HG02759 (cell line): ENCODE results near the gene TOR1A.

Source experiments
- ATAC-seq: cut with Tn5 transposase; IDR thresholded peaks from one replicate; pipeline ENCODE4 v1.9.1; 2021; ENCODE audit warnings: mild to moderate bottlenecking, moderate library complexity; ENCODE audit not compliant: unreplicated experiment

Gene TOR1A

GRCh38 chr9:129823935-129824601 is at the start of gene TOR1A:
Gene TOR1A, minus strand, starts transcription at chr9:129824136. Its CDS starts 51 bp downstream, at chr9:129824085.
- peak; percentile 93 for ATAC-seq

GRCh38 chr9:129871046-129871445 is 47.1 kb upstream of the TOR1A start:
- ATAC-seq = no peak

GRCh38 chr9:129869585-129870501 is 45.9 kb upstream of the TOR1A start:
- no peak for ATAC-seq

- no peak for ATAC-seq
Observed at GRCh38 chr9:129868872-129869486, 45.0 kb upstream of the TOR1A start.

DNA sequence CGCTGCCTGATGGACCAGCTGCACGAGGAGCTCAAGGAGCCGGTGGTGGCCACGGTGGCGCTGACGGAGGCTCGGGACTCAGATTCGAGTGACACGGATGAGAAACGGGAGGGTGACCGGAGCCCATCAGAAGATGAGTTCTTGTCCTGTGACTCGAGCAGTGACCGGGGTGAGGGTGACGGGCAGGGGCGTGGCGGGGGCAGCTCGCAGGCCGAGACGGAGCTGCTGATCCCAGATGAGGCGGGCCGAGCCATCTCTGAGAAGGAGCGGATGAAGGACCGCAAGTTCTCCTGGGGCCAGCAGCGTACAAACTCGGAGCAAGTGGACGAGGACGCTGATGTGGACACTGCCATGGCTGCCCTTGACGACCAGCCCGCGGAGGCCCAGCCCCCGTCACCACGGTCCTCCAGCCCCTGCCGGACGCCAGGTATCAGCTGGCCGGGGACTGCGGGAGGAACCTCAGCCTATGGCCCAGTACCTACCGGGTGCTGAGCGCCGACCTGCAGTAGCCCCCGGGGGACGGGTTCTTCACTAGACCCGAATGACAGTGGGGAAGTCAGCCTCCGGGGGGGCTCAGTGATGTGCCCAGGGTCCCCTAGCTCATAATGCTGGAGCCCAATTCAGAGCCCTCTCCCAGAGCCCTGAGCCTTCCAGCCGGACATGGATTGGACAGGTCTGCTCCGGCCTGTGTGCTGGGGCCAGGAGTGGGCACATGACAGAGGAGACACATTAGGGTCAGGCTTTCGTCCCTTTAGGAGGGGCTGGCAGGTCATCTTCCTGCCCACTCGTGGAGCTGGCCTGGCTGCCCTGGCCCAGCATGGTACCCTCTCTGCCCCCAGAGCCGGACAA is 44.3 kb upstream of the TOR1A start:
- no peak for ATAC-seq

DNA sequence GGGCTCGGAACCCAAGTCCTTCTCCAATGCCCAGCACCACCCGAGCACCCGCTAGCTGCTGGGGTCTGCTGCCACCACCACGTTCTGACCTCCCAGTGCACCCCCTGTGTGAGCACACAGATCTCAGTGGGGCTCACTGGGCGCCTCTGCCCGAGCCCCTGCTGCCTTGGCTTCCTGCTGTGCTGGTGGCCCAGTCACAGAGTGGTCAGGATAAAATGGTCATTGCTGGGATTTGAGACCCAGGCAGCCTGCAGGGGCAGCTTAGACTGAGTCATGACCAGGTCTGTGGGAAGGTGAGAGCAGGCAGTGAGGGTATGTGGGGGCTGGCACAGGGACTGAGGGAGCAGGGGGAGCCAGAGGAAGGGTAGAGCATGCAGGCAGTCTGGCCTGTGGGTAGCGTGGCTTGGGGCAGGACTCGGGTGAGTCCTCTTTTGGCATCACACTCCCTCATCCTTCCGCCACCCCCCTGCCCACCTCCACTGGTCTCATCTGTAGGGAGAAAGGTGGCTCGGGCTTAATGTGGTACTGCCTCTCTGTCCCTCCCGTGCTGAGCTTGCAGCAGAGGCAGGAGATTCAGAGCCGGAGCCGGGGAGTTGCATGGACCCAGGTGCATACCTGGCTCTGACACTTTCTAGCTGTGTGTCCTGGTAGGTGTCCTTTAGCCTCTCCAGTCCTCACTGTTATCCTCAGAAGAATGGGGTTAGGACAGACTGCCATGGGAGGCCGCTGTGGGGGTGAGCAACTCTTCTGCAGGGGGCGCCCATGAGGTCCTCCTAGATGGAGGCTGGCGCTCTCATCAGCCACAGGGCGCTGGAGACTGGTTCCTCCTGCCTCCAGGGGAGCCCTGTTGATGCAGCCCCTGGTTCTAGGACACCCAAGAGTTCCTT is 43.4 kb upstream of the TOR1A start:
- ATAC-seq = no peak

- no peak for ATAC-seq
Observed at GRCh38 chr9:129866394-129867135, 42.6 kb upstream of the TOR1A start.

GRCh38 chr9:129865668-129866320 is 41.9 kb upstream of the TOR1A start:
- no peak for ATAC-seq

GRCh38 chr9:129864991-129865647 is 41.2 kb upstream of the TOR1A start:
- no peak for ATAC-seq

DNA sequence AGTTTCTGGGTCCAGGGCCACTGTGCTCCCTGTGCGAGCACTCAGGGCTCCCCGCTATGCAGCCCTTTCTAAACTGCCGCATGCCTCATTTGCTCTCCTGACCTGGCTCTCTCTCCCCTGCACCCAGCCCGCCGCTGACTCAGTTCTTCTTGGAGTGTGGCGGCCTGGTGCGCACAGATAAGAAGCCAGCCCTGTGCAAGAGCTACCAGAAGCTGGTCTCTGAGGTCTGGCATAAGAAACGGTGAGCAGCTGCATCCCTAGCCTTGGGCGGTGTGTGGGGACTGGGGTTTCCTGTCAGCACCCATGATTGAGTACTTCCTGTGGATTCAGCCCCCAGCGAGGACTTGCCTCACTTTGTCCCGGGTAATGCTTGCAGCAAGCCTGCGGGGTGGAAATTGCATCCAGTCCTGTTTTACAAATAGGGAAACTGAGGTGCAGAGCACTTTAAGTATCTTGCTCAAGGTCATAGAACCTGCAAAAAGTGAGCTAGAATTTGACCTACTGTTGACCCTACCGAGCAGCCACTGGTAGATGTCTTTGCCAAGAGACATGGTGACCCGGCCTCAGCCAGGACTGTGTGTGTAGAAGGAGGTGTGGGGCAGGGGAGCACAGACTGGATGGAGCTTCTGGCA is 39.2 kb upstream of the TOR1A start:
- no peak for ATAC-seq

- ATAC-seq = no peak
Observed at GRCh38 chr9:129861447-129861827, 37.5 kb upstream of the TOR1A start.

DNA sequence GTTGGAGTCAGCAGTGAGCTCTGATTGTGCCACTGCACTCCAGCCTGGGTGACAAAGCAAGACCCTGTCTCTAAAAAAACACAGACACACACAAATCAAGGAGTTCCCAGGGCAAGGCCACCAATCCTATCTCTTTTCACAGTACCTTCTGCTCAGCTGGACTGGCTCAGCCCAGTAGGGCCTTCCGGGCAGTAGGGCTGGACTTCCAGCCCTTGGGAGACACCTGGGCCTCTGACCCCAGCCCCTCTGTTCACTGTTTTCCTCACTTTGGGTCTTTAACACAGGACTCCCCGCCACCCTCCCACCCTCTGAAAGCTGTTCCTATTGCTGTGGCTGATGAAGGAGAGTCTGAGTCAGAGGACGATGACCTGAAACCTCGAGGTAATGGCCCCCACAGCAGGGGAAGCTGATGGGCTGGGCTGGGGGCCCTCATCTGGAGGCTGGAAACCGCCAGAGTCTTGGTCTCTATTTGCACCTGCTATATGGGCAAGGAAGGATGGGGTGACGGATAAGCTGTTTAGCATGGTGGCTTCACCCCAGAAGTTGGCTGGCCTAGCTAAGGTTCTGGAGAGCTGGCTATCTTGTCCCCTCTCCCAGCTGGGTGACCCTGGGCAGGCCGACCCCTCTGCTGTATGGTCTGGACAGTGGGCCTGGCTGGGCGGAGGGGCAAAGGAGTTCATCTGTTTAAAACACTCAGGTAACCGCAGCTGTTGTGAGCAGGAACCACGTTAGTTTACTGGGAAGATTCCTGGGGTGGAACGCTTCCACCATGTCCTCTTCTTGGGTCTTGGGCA is 36.9 kb upstream of the TOR1A start:
- no peak for ATAC-seq

DNA sequence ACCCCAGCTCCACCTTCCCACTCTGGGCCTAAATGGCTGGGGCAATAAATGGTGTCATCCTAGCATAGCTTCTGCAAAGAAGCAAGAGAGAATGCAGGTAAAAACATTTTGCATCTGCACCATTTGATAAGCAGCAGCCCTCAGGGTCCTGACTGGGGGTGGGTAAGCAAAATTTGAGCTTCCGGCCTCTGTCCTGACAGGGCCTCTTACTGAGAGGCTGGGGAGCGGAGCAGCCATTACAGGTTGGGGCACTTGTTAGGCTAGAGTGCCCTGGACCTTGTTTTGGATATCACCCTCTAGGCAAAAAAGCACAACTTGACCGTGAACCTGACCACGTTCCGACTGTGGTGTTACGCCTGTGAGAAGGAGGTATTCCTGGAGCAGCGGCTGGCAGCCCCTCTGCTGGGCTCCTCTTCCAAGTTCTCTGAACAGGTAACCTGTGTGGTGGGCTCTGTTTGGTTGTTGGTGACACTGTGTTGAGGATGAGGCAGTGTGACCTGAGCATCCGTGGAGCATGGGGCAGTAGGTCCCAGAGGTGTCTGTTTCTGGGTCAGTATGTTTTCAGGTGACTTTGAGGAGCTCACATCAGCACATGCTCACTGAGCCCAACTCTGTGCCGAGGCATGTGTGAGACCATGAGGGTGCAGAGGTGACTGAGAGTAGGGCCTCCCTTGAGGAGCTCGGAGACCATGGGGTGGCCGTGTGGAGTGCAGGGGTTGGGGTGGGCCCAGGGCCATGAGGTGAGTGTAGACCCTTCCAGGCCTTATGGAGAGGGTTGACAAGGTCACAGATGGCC is 34.4 kb upstream of the TOR1A start:
- ATAC-seq = no peak

DNA sequence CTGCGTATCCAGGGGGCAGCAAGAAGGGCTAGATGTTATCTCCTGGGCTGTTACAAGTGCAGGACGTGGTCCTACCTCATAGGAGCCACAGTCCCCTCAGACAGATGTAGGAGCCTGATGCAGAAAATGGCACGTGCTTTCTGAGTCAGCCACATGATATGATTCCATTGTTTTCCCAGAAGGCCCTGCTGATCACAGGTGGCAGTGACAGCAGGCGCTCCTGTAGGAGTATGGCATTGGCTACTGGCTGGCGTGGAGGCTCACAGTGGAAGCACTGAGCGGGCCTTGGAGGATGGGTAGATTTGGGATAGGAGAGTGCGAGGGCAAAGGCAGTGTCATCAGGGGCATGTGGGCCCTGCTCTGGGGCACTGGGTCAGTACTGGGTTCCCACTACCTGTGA is 33.3 kb upstream of the TOR1A start:
- no peak for ATAC-seq

GRCh38 chr9:129854588-129855110 is 30.7 kb upstream of the TOR1A start:
- ATAC-seq = no peak

- no peak for ATAC-seq
Observed at GRCh38 chr9:129853614-129854013, 29.7 kb upstream of the TOR1A start.
